Measurements from ENCODE around the gene ADCY3. TPM values are rescaled to one million over a fixed set of nuclear protein-coding genes. Genes with fewer than 3 reads are reported as not detected.

Gene ADCY3
- total and polyA plus RNA-seq, 2 of the 13 experiments (the other 11 are each of a cell fraction or from before 2014, with no cell fraction given), result 0.11 to 0.61 TPM

- no peak overlapping the region for H3K4me3 ChIP-seq (replicated peaks in 1 of 3; ENCODE audit: insufficient read depth in 1 of 3, low read depth in 2 of 3, low read length in 3 of 3)
- TF ChIP-seq ZNF629 (CRISPR knock-in tag; conservative IDR thresholded peaks at IDR 0.05) (peak; percentile 74), SIN3B (IDR thresholded peaks at IDR 0.05; ENCODE audit: low read length) (no peak)
- WGBS (ENCODE audit: low lambda C conversion rate), result 99% methylated on average over 3 of the region's 3 CpGs
- intact Hi-C loops (cut with micrococcal nuclease; ENCODE audit: unreplicated experiment), result no loop called here
- POLR2A ChIA-PET, result no interaction called here
- no peaks in the 10 kb centered on the region for H3K79me2 ChIP-seq (ENCODE audit: insufficient read depth, low read length)
- H3K9ac ChIP-seq (ENCODE audit: insufficient read depth, low read depth, low read length), result no peak overlapping the region
- in situ Hi-C loops (cut with HindIII; ENCODE audit: extremely low pct_ligation_motif_present, low pct_unique_long_range_greater_than_20kb), result no loop called here
- ATAC-seq (no peak), FAIRE-seq (no peak), DNase-seq (ENCODE audit: low spot score) (no peak)
- H4K20me1 ChIP-seq (ENCODE audit: insufficient read depth, low read length), result no peaks in the 10 kb centered on the region
- no peak overlapping the region for H3K27ac ChIP-seq (ENCODE audit: extremely low read length, insufficient read depth, low read length)
- no peaks in the 10 kb centered on the region for H3K4me1 ChIP-seq (ENCODE audit: insufficient read depth, low read length)
- peaks cover 14 to 70% of the 10 kb centered on the region in 2 experiments for H3K36me3 ChIP-seq (replicated peaks in 1 of 2; ENCODE audit: control insufficient read depth in 1 of 2, insufficient read depth in 2 of 2, low read length in 2 of 2)
- no peak overlapping the region for H3K4me2 ChIP-seq (ENCODE audit: low read depth, low read length)
- H3K9me3 ChIP-seq (ENCODE audit: low read length), result peaks cover 9% of the 10 kb centered on the region; the same call in 1 of the 2 replicates
- no peak overlapping the region for H2AFZ ChIP-seq (ENCODE audit: low read length)
- H3K27me3 ChIP-seq (ENCODE audit: control insufficient read depth in 1 of 2, insufficient read depth in 2 of 2, low read length in 2 of 2), result no peaks in the 10 kb centered on the region
- BruUV-seq (replicated peaks), result no TSS peak
- CTCF ChIA-PET (ENCODE audit: low intra/inter-chr PET ratio, low total read pairs), result no interaction called here
Observed at GRCh38 chr2:24958411-24958935, 38.4 kb upstream of the ADCY3 start.

- TF ChIP-seq BCLAF1 (IDR thresholded peaks at IDR 0.05) (no peak), NFKBIZ (CRISPR knock-in tag; IDR thresholded peaks at IDR 0.05) (no peak), REST (IDR thresholded peaks at IDR 0.05; ENCODE audit: borderline replicate concordance in 1 of 2, low read depth in 1 of 2, low read length in 2 of 2) (no peak), TARDBP (CRISPR knock-in tag; IDR thresholded peaks at IDR 0.05) (no peak), NR2C2 (CRISPR knock-in tag; IDR thresholded peaks at IDR 0.05; ENCODE audit: borderline replicate concordance) (no peak), SP2 (CRISPR knock-in tag; IDR thresholded peaks at IDR 0.05) (no peak), ZNF276 (CRISPR knock-in tag; IDR thresholded peaks at IDR 0.05; ENCODE audit: low read depth) (no peak)
- FAIRE-seq, result peak; percentile 21
- WGBS (ENCODE audit: low lambda C conversion rate), result 96% methylated on average over 2 of the region's 2 CpGs
Observed at GRCh38 chr2:24957976-24958375, 37.9 kb upstream of the ADCY3 start.

More at GRCh38 chr2:24957976-24958375, 37.9 kb upstream of the ADCY3 start:
- Histone ChIP-seq H3K4me2 (ENCODE audit: low read depth, low read length) (no peak overlapping the region), H2AFZ (ENCODE audit: low read length) (no peak overlapping the region), H3K36me3 (replicated peaks in 1 of 2; ENCODE audit: control insufficient read depth in 1 of 2, insufficient read depth in 2 of 2, low read length in 2 of 2) (peaks cover 13 to 69% of the 10 kb centered on the region in 2 experiments), H3K27ac (ENCODE audit: extremely low read length, insufficient read depth, low read length) (no peak overlapping the region), H3K9me3 (ENCODE audit: low read length) (peaks cover 9% of the 10 kb centered on the region; the same call in 1 of the 2 replicates), H4K20me1 (ENCODE audit: insufficient read depth, low read length) (no peaks in the 10 kb centered on the region), H3K9ac (ENCODE audit: insufficient read depth, low read depth, low read length) (no peak overlapping the region), H3K4me1 (ENCODE audit: insufficient read depth, low read length) (no peaks in the 10 kb centered on the region), H3K4me3 (replicated peaks in 1 of 3; ENCODE audit: insufficient read depth in 1 of 3, low read depth in 2 of 3, low read length in 3 of 3) (no peak overlapping the region), H3K79me2 (ENCODE audit: insufficient read depth, low read length) (no peaks in the 10 kb centered on the region), H3K27me3 (ENCODE audit: control insufficient read depth in 1 of 2, insufficient read depth in 2 of 2, low read length in 2 of 2) (no peaks in the 10 kb centered on the region)
- intact Hi-C loops (cut with micrococcal nuclease; ENCODE audit: unreplicated experiment), result no loop called here
- ChIA-PET POLR2A (no interaction called here), CTCF (ENCODE audit: low intra/inter-chr PET ratio, low total read pairs) (no interaction called here)
- no peak for ATAC-seq
- in situ Hi-C loops (cut with HindIII; ENCODE audit: extremely low pct_ligation_motif_present, low pct_unique_long_range_greater_than_20kb), result no loop called here
- no peak for DNase-seq (ENCODE audit: low spot score)
- BruUV-seq (replicated peaks), result no TSS peak

Measured in HepG2 (cell line).